Cardiac septum (tissue), 1 donor: ENCODE measurements around the gene CACNA1C. TPM values are rescaled to one million over a fixed set of nuclear protein-coding genes. Genes with fewer than 3 reads are reported as not detected.
A peak's percentile ranks its signal among the peaks of the same experiment; 100 is the strongest.

Experiments used
- DNase-seq: peaks from one replicate; pipeline ENCODE4 v3.0.0-alpha.2; 2020; ENCODE audit warnings: low spot score
- intact Hi-C: fragments of 100-400 bp; cut with DNase I; formaldehyde crosslinking; loops from one replicate; pipeline ENCODE4 v1.14.0; 2022
- total RNA-seq: library from RNA; stranded (reverse); fragmentation: NEBNext Ultra II Directional; extraction: Animal tissue kit (Norgen Biotek cat#: 25700); gene quantifications from one replicate; pipeline ENCODE4 v1.2.1, GENCODE V29; 2021
- donor health status: DM: no; HTN: no; CAD: no.

Gene CACNA1C
- total RNA-seq, 1 donor from 2014 or later, result 182 TPM

- intact Hi-C loops, result no loop called here
- DNase-seq, result peak; percentile 70
These were observed 204.1 kb downstream of the CACNA1C start for GRCh38 chr12:2256915-2257314.

- intact Hi-C loops, result no loop called here
- DNase-seq, result no peak
These were observed 205.2 kb downstream of the CACNA1C start for GRCh38 chr12:2258025-2258424.

GRCh38 chr12:2259369-2259768 lies 206.6 kb downstream of the CACNA1C start:
- DNase-seq, result peak; percentile 39
- intact Hi-C loops, result no loop called here

DNA sequence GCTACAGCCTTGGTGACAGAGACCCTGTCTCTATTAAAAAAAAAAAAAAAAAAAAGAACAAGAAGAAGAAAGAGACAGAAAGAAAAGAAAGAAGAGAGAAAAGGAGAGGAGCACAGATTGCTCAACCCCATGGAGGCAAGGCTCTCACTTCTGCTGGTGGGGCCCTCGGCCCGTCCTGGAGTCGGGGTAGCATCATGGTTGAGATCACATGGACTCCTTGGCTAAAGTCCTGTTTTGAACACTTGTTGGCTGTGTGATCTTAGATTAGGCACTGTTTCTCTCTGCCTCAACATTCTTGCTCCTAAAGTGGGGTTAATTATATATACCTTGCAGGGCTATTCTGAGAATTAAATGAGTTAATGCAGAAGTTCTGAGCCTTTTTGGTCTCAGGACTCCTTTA lies 207.7 kb downstream of the CACNA1C start:
- DNase-seq, result peak; percentile 26
- intact Hi-C loops, result loop anchor here (5.0 kb wide), 1 partner anchor 98 kb away; no protein-coding TSS in a partner anchor

DNA sequence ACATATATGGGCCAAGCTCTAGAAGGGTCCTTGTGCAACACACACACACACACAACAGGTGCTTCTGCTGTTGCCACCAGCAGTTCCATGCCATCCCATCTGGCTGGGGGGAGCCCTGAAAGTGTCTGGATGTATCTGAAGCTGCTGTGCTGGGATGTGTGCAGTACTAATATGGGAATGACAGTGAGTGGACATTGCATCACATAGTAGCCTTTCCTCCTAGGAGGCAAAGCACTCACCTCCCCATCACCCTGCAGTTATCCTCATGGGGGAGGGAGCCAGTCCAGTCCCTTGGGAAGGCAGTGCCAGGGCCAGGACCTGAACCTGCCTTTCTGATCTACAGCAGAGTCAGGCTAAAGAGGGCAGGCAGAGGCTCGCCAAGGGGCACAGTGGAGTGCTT lies 208.9 kb downstream of the CACNA1C start:
- intact Hi-C loops, result loop anchor here (5.0 kb wide), 1 partner anchor 99 kb away; no protein-coding TSS in a partner anchor
- DNase-seq, result peak; percentile 68

GRCh38 chr12:2262449-2262848 lies 209.7 kb downstream of the CACNA1C start:
- peak; percentile 33 for DNase-seq
- intact Hi-C loops, result loop anchor here (5.0 kb wide), 1 partner anchor 100 kb away; no protein-coding TSS in a partner anchor

GRCh38 chr12:2263901-2264300 lies 211.1 kb downstream of the CACNA1C start:
- intact Hi-C loops, result loop anchor here (5.0 kb wide), 1 partner anchor 102 kb away; no protein-coding TSS in a partner anchor
- DNase-seq, result peak; percentile 59

- peak; percentile 38 for DNase-seq
- intact Hi-C loops, result loop anchor here (5.0 kb wide), 1 partner anchor 102 kb away; no protein-coding TSS in a partner anchor
These were observed 212.0 kb downstream of the CACNA1C start for GRCh38 chr12:2264651-2265232.

GRCh38 chr12:2265461-2266167 lies 212.8 kb downstream of the CACNA1C start:
- intact Hi-C loops, result no loop called here
- peak; percentile 15 for DNase-seq

DNA sequence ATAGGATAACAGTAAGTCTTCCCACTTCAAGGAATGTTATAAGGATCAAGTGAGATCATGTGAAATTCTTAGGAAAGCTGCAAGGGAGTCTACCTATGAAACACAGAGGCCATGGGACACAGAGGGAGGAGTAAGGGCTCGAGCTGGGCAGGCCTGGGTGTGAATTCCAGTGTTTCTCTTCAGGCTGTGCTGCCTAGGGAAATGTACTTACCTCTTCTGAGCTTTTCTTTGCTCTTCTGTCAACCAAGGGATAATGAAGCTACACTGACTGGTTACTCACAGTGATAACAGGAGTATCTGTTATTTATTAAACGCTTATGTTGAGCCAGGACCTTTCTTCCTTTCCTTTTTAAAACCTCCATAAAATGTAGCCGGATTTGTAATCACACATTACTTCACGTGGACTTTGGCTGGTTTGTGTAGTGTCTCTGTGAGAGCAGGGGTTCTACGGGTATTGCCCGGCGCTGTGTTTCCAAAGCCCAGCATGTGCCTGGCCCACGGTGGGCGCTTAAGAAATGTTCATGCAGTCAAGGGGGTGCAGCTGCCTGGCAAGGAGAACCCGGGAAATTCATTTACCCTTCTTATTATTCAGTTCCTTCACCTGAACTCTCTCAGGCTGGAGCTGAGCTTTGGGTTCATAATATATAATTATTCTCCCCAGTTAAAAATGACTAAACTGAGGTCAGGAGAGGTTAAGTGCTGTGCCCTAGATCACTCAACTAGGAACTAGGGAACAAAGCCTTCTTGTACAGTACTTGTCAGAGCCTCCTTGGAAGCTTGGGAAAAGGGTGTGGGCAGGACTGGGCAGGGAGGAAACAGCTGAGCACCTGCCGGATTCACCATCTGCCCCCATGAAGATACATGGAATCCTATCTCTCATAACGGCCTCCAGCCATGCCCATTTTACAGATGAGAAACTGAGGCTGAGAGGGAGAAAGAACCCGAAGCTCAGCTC lies 214.2 kb downstream of the CACNA1C start:
- intact Hi-C loops, result no loop called here
- peak; percentile 62 for DNase-seq

DNA sequence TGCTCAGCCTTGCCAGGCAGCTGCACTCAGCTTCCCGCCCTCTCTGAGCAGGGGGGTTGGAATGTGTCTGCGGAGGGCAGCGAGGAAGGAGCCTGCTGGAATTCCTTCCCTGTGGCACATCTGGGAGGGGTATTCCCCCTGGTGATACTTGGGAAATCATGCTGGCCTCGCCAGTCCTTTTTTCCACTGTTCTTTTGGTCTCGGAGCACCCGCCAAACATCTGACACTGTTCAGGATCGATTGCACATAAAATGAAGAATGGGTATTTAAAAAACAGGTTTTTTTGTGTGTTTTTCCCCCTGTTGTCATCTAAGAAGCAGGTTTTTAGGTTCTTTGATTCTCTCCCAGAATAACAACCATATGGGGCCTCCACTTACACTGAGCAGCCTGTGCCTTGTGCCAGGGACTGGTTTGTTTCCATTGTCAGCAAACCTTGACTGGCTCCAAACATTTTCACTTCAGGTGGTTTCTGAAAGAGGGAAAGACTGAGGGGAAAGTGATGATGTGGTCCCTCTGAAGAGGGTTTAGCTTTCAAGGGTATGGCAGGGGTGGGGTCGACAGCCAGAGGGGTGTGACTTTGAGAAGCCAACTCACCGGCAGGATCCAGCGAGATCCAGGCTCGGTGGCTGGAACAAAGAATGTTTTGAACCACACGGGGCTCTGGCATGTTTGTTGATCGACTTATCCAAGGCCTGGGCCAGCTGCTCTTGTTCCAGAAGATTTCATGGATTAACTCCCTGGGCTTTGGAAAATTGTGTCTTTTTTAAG lies 215.1 kb downstream of the CACNA1C start:
- intact Hi-C loops, result no loop called here
- peak; percentile 74 for DNase-seq

GRCh38 chr12:2268471-2269286 lies 215.9 kb downstream of the CACNA1C start:
- DNase-seq, result peak; percentile 71
- intact Hi-C loops, result no loop called here

DNA sequence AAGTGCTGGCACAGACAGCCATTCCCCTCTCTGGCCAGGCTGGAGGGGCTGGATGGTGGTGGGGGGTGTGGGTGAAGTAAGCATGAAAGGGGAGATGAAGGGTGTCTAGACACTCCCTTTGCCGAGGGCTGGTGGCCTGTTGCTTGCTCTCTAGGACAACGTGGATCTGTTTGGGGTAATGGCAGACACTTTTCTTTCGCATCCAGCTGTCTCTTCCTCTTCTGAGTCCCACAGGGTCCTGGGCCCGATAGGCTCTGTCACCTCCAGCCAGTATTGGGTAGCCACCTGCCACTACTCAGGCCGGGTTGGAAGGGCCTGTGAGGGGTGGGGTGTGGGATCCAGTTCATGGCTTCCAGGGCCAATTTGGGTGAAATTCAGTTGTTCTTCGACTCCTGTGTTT lies 218.1 kb downstream of the CACNA1C start:
- intact Hi-C loops, result loop anchor here (5.0 kb wide), 2 partner anchors 74 to 214 kb away; no protein-coding TSS in a partner anchor
- peak; percentile 35 for DNase-seq

- DNase-seq, result peak; percentile 58
- intact Hi-C loops, result loop anchor here (5.0 kb wide), 2 partner anchors 75 to 215 kb away; no protein-coding TSS in a partner anchor
These were observed 219.2 kb downstream of the CACNA1C start for GRCh38 chr12:2271961-2272360.

DNA sequence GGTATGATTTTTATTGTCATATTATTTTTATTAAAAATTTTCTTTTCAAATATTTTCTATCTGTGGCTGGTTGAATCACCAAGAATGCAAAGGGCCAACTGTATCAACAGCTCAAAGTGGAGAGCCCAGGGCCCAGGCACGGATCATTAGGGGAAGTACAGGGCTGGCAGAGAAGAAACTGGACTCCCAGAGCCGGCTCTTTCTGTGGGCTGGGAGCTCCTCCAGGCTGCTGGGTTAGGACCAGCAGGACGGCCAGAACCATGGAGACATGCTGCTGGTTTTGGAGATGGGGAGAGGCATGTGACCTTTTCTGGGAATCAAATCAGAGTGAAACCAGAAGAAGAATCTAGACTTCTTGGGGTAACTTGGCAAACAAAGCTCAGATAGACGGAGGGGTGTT lies 220.5 kb downstream of the CACNA1C start:
- DNase-seq, result peak; percentile 78
- intact Hi-C loops, result loop anchor here (5.0 kb wide), 2 partner anchors 76 to 216 kb away; no protein-coding TSS in a partner anchor

GRCh38 chr12:2273751-2274150 lies 221.0 kb downstream of the CACNA1C start:
- intact Hi-C loops, result loop anchor here (5.0 kb wide), 2 partner anchors 76 to 216 kb away; no protein-coding TSS in a partner anchor
- DNase-seq, result peak; percentile 36

DNA sequence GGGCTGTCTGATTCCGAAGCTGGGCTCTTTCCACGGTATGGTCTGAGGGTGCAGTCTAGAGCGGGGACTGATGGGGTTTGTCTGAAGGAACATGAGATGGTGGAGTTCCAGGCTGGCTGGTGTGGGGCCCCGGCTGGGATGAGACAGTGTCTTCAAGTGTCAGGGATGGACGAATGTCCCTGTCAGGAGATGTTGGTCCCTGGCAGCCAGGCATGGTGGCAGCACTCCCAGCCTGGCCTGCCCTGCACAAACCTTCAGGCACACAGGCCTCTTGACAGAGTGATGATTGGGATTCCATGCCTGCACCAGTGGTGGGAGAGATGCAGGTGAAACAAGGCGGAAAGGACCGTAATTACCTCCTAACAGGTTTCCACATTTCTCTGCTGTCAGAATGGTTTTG lies 221.9 kb downstream of the CACNA1C start:
- DNase-seq, result no peak
- intact Hi-C loops, result loop anchor here (5.0 kb wide), 2 partner anchors 77 to 217 kb away; no protein-coding TSS in a partner anchor
